Tibial artery (tissue), 4 donors: Measurements from ENCODE around the gene PPP6R3.

Experiments used
- DNase-seq, 2 donors: peaks; one replicate each; pipeline ENCODE4 v3.0.0-alpha.2; 2019
- H3K27ac ChIP-seq, 2 donors: fragments of 200-600 bp; sonication (generic) in 1 of 2; 1 replicate in 1 of 2; 2 replicates in 1 of 2; pipeline ENCODE4 v1.5.1; 2018 to 2019; ENCODE audit warnings: mild to moderate bottlenecking in 1 of 2
- H3K27me3 ChIP-seq, 2 donors: fragments of 200-600 bp; sonication (generic) in 1 of 2; one replicate each; pipeline versions ENCODE4 v1.5.1 to v1.6.0; 2016 to 2019
- H3K36me3 ChIP-seq, 3 donors: fragments of 200-600 bp; sonication (generic) in 2 of 3; one replicate each; pipeline ENCODE4 v1.5.1; 2016 to 2019; ENCODE audit warnings: mild to moderate bottlenecking in 2 of 3
- H3K4me1 ChIP-seq, 4 donors: fragments of 200-600 bp; sonication (generic) in 2 of 4; 1 replicate in 3 of 4; 2 replicates in 1 of 4; pipeline ENCODE4 v1.5.1; 2016 to 2019
- H3K4me3 ChIP-seq, 2 donors: fragments of 200-600 bp; sonication (generic) in 1 of 2; 1 replicate in 1 of 2; 2 replicates in 1 of 2; pipeline ENCODE4 v1.5.1; 2018 to 2019; ENCODE audit warnings: mild to moderate bottlenecking in 2 of 2
- H3K9me3 ChIP-seq, 3 donors: fragments of 200-600 bp; sonication (generic) in 1 of 3; one replicate each; pipeline ENCODE4 v1.5.1; 2016 to 2019
- intact Hi-C: fragments of 100-400 bp; cut with DNase I; formaldehyde crosslinking; loops from one replicate; pipeline ENCODE4 v1.15.0; 2023; ENCODE audit warnings: low total_unique reads
- TF ChIP-seq, protein P1 (sequence below), 2 experiments: fragments of 200-600 bp in 1 of 2; fragments of 450-650 bp in 1 of 2; IDR thresholded peaks; one replicate each; pipeline ENCODE4 v1.5.1; 2017 to 2019; ENCODE audit warnings: antibody characterized with exemption in 2 of 2, mild to moderate bottlenecking in 1 of 2, moderate library complexity in 1 of 2

The PPP6R3 gene

DNA sequence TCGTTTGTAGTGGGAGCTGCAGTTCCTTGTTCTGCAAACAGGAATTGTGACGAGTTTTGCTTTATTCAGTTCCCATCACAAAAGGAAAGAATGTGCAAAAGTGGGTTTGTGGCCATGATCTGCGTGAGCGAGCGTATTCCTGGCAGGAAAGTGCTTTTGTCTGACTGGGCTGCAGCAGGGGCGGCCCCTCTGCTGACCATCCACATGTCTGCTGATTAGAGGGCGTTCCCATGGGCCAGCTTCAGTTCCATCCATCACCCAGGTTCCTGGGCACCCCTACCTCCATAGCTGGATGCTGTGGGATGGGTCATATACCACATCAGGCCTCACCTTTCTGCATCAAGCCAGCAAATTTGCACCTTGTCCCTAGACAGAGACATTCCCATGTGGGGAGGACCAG is 194.9 kb downstream of the PPP6R3 start:
- peaks cover 0 to 5% (median 0%) of the 10 kb centered on the region in 4 donors for H3K4me1 ChIP-seq
- DNase-seq = no peak
- intact Hi-C loops = no loop called here

DNA sequence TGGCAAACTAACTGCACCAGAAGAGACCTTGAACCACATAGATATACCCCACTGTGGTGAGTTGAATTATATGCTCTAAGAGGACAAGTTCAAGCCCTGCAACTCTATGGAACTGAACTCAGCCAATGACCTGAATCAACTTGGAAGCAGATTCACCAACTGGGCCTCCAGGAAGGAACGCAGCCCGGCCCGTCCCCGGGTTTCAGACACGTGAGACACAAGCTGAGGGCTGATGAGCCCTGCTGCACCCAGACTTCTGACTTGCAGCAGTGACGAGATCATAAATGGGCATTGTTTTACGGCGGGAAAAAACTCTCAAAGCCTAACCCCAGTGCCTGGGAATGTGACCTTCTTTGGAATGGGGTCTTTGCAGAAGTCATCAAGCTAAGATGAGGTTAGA is 195.3 kb downstream of the PPP6R3 start:
- DNase-seq = no peak
- Histone ChIP-seq H3K4me1 (peaks cover 0 to 5% (median 0%) of the 10 kb centered on the region in 4 donors), H3K27ac (no peak overlapping the region), H3K9me3 (peaks cover 0 to 5% (median 0%) of the 10 kb centered on the region in 3 donors), H3K27me3 (peaks cover 0 to 47% of the 10 kb centered on the region in 2 donors), H3K4me3 (no peak overlapping the region), H3K36me3 (no peaks in the 10 kb centered on the region)
- TF ChIP-seq, protein P1, sequence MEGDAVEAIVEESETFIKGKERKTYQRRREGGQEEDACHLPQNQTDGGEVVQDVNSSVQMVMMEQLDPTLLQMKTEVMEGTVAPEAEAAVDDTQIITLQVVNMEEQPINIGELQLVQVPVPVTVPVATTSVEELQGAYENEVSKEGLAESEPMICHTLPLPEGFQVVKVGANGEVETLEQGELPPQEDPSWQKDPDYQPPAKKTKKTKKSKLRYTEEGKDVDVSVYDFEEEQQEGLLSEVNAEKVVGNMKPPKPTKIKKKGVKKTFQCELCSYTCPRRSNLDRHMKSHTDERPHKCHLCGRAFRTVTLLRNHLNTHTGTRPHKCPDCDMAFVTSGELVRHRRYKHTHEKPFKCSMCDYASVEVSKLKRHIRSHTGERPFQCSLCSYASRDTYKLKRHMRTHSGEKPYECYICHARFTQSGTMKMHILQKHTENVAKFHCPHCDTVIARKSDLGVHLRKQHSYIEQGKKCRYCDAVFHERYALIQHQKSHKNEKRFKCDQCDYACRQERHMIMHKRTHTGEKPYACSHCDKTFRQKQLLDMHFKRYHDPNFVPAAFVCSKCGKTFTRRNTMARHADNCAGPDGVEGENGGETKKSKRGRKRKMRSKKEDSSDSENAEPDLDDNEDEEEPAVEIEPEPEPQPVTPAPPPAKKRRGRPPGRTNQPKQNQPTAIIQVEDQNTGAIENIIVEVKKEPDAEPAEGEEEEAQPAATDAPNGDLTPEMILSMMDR (IDR thresholded peaks at IDR 0.05) = no peak
- intact Hi-C loops = no loop called here

More for the DNA sequence above, 194.9 kb downstream of the PPP6R3 start:
- no peak overlapping the region for H3K4me3 ChIP-seq
- peaks cover 0 to 47% of the 10 kb centered on the region in 2 donors for H3K27me3 ChIP-seq
- H3K36me3 ChIP-seq = no peaks in the 10 kb centered on the region
- peaks cover 0 to 5% (median 0%) of the 10 kb centered on the region in 3 donors for H3K9me3 ChIP-seq
- H3K27ac ChIP-seq = no peak overlapping the region
- TF ChIP-seq, protein P1 (IDR thresholded peaks at IDR 0.05) = no peak

DNA sequence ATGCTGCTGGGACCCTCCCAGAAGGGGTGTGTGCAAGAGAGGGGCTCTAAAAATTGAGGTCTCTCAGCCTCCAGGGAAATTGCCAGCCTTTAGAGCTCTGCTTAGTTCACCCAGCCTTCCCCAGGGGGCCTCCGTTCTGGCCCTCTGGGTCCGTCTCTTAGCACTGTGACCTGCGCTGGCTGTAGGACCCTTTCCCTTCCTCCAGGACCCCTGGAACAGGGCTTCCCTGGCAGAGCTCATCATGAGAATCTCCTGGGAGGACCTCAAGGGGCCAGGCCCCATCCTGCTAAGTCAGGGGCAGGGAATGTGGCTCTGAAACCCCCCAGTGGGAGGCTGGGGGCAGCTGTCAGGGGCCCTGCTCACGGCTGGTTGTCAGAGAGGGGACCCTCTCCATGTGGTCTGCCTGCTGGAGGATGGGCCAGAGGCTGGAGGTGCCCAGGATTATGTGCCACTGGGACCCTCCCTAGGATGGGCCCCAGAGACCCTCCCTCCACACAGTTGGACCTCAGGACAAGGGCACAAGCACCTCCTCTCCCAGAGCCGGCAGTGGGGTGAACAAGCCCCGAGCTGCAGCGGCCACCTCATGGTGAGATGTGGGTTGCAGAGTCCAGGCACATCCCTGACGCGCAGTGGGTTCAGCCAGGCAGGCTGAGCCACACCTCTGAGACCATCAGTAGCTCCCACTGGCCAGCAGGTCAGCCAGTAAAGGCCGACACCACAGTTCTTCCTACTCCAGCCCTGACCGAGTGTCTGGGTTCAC is 196.6 kb downstream of the PPP6R3 start:
- H3K4me1 ChIP-seq = peaks cover 0 to 5% (median 0%) of the 10 kb centered on the region in 4 donors
- peaks cover 0 to 5% (median 0%) of the 10 kb centered on the region in 3 donors for H3K9me3 ChIP-seq
- H3K27me3 ChIP-seq = peaks cover 0 to 45% of the 10 kb centered on the region in 2 donors
- no peak overlapping the region for H3K4me3 ChIP-seq
- no peak for DNase-seq
- no peak overlapping the region for H3K27ac ChIP-seq
- TF ChIP-seq, protein P1 (IDR thresholded peaks at IDR 0.05) = no peak
- no peaks in the 10 kb centered on the region for H3K36me3 ChIP-seq
- intact Hi-C loops = no loop called here

DNA sequence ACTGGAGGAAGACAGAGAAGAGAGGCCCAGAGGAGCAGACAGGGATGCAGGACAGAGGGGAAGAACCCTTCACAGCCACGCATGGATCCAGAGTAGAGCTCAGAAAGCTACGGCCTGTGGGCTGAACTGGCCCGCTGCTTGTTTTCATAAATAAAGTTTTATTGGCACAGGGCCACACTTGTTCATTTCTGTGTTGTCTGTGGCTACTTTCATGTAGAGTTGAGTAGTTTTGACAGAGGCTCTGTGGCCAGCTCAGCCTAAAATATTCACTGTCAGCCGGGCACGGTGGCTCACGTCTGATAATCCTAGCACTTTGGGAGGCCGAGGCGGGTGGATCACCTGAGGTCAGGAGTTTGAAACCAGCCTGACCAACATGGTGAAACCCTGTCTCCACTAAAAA is 197.5 kb downstream of the PPP6R3 start:
- DNase-seq = no peak
- intact Hi-C loops = no loop called here
- TF ChIP-seq, protein P1 (IDR thresholded peaks at IDR 0.05) = no peak

DNA sequence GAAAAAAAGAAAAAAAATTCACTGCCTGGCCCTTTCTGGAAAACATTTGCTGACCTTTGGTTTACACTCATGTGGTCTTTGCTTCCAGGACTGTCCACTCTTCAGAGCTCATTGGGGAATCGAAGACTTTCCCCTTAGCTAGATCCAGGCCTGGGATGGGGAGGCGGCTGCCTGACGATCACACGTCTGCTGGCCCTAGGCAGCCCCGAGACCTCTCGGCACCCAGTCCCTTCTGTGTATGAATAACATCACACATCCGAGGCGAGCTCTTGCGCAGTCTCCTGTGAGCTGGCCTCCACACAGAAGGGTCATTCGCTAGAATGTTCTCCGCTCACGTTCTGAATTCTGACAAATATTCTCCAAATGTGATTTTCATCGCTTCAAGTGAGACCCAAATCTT is 198.1 kb downstream of the PPP6R3 start:
- no peaks in the 10 kb centered on the region for H3K36me3 ChIP-seq
- peak in 1 of 2 donors; percentile 51 for DNase-seq

More for the DNA sequence above, 197.5 kb downstream of the PPP6R3 start:
- Histone ChIP-seq H3K27ac (no peak overlapping the region), H3K27me3 (peaks cover 0 to 37% of the 10 kb centered on the region in 2 donors), H3K4me3 (no peak overlapping the region), H3K4me1 (peaks cover 0 to 5% (median 0%) of the 10 kb centered on the region in 4 donors), H3K9me3 (peaks cover 0 to 5% (median 0%) of the 10 kb centered on the region in 3 donors), H3K36me3 (no peaks in the 10 kb centered on the region)

More for the DNA sequence above, 198.1 kb downstream of the PPP6R3 start:
- peaks cover 0 to 5% (median 0%) of the 10 kb centered on the region in 4 donors for H3K4me1 ChIP-seq
- no peak overlapping the region for H3K4me3 ChIP-seq
- peaks cover 0 to 37% of the 10 kb centered on the region in 2 donors for H3K27me3 ChIP-seq
- intact Hi-C loops = no loop called here
- H3K9me3 ChIP-seq = peaks cover 0 to 5% (median 0%) of the 10 kb centered on the region in 3 donors
- TF ChIP-seq, protein P1 (IDR thresholded peaks at IDR 0.05) = no peak
- H3K27ac ChIP-seq = no peak overlapping the region
